Activated naive CD4-positive, alpha-beta T cell treated with anti-CD3 and anti-CD28 coated beads, Interleukin-2, amount 50 U/mL, for 72 hours (primary cell): ENCODE results near the gene JAK1. TPM values are rescaled to one million over a fixed set of nuclear protein-coding genes. Genes with fewer than 3 reads are reported as not detected.
"Not testable (repeated sequence)": the region's sequence is repeated elsewhere in the genome, so short reads cannot be mapped to it uniquely, and the experiment has no call there.

Source experiments
- ATAC-seq, 2 donors: fragments of 150-1000 bp; cut with Tn5 transposase; 2 replicates each; pipeline ENCODE4 v1.10.0; 2021; ENCODE audit warnings: mild to moderate bottlenecking in 2 of 2, moderate library complexity in 2 of 2
- DNase-seq, 2 donors: peaks; one replicate each; pipeline ENCODE4 v3.0.0; 2021 to 2022; ENCODE audit warnings: low spot score in 2 of 2
- H3K27ac Mint-ChIP-seq, 2 donors: one replicate each; pipeline ENCODE4 v1.8.0; 2022; ENCODE audit warnings: mild to moderate bottlenecking in 2 of 2, mixed read lengths in 2 of 2
- H3K36me3 Mint-ChIP-seq, 2 donors: one replicate each; pipeline ENCODE4 v1.8.0; 2022; ENCODE audit warnings: mixed read lengths in 2 of 2
- H3K9me3 Mint-ChIP-seq, 2 donors: one replicate each; pipeline ENCODE4 v1.8.0; 2022; ENCODE audit warnings: mixed read lengths in 2 of 2
- total RNA-seq, 2 donors: library from RNA; stranded (reverse); gene quantifications; one replicate each; pipeline ENCODE4 v1.2.3, GENCODE V29; 2022

Gene JAK1
- total RNA-seq, 2 donors from 2014 or later, result 95.3 to 133 TPM

- peaks cover 7 to 9% of the 10 kb centered on the region in 2 donors for H3K36me3 Mint-ChIP-seq
- ATAC-seq (no peak), DNase-seq (no peak)
- H3K27ac Mint-ChIP-seq, result peak overlapping the region; percentile 22 to 79
- H3K9me3 Mint-ChIP-seq, result no peaks in the 10 kb centered on the region
Observed at GRCh38 chr1:64836802-64837201, 129.5 kb downstream of the JAK1 start.

GRCh38 chr1:64834734-64835133 lies 131.6 kb downstream of the JAK1 start:
- peaks cover 5 to 7% of the 10 kb centered on the region in 2 donors for H3K36me3 Mint-ChIP-seq
- no peaks in the 10 kb centered on the region for H3K9me3 Mint-ChIP-seq
- ATAC-seq, result peak; percentile 40 to 46
- H3K27ac Mint-ChIP-seq, result no peak overlapping the region
- no peak for DNase-seq

DNA sequence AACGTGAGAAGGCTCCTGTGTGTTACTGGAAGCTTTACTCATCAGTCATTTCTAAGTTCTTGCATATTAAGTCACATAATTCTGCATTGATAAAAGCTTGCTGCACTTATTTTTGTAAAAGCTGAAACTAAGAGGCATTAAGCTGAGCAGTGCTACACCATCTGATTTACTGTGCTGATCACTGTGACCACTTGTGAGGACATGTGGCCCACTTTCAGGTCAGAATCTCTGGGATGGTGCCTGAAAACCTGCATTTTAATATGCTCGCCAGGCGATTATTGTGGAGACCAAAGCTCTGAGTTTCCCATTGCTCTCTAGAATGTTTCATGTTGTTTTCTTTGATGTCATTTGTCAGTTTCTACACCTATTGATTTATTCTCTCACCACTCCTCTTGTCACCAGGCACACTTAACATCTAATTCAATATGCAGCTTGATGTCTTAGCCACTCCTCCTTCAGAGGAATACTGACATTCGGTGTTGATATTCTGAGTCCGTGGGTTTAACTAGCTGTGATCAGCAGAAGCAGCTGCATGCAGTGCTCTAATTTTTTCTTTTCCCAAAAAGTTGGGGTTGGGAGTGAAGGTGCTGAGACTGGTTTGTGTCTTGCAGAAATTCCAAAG lies 136.2 kb downstream of the JAK1 start:
- no peak for DNase-seq
- Mint-ChIP-seq H3K27ac (peak overlapping the region; percentile 33 to 48), H3K36me3 (peaks cover 0 to 7% of the 10 kb centered on the region in 2 donors), H3K9me3 (no peaks in the 10 kb centered on the region)
- ATAC-seq, result no peak

- Mint-ChIP-seq H3K9me3 (no peaks in the 10 kb centered on the region), H3K27ac (peak overlapping the region; percentile 3 to 48), H3K36me3 (peaks cover 0 to 7% of the 10 kb centered on the region in 2 donors)
- ATAC-seq (no peak), DNase-seq (no peak)
Observed at GRCh38 chr1:64829411-64830029, 136.8 kb downstream of the JAK1 start.

GRCh38 chr1:64828829-64829228 lies 137.5 kb downstream of the JAK1 start:
- peak overlapping the region; percentile 48 for H3K27ac Mint-ChIP-seq
- H3K36me3 Mint-ChIP-seq, result peaks cover 0 to 7% of the 10 kb centered on the region in 2 donors
- no peaks in the 10 kb centered on the region for H3K9me3 Mint-ChIP-seq
- peak; percentile 31 to 42 for ATAC-seq
- no peak for DNase-seq

DNA sequence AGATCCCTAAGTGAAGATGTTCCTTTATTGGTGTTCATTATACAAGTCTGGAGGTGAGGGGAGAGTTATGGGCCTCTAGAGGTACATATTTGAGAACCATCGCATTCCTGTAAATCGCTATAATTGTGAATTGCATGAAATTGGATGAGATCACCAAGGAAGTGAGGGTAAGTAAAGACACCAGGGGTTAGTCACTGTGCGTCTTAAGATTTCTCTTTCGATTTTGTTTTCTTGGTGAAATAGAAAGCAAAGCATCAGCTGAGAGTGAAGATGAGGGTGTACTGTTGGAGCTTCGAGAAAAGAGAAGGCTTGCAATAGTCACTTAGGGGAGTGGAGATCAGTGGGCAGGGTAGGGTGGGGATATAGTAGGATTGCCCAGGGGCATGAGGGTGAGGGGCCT lies 139.4 kb downstream of the JAK1 start:
- ATAC-seq (peak; percentile 83 to 84), DNase-seq (no peak)
- no peaks in the 10 kb centered on the region for H3K9me3 Mint-ChIP-seq
- H3K36me3 Mint-ChIP-seq, result no peaks in the 10 kb centered on the region
- peak overlapping the region; percentile 88 for H3K27ac Mint-ChIP-seq

GRCh38 chr1:64823691-64824476 lies 142.5 kb downstream of the JAK1 start:
- peak in 1 of 2 donors; percentile 62 for DNase-seq
- no peaks in the 10 kb centered on the region for H3K9me3 Mint-ChIP-seq
- peak in 1 of 2 donors; percentile 37 for ATAC-seq
- H3K27ac Mint-ChIP-seq, result no peak overlapping the region
- H3K36me3 Mint-ChIP-seq, result no peaks in the 10 kb centered on the region

DNA sequence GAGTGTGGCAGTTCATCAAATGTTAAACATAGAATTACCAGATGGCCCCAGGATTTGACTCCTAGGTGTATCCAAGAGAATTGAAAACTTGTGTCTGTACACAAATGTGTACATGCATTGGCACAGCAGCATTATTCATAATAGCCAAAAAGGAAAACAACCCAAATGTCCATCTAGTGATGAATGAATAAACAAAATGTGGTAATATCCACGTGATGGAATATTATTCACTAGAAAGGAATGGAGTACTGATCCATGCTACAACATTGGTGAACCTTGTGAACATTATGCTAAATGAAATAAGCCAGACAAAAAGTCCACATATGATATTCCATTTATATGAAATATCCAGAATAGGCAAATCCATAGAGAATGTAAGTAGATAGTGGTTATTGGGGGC lies 143.7 kb downstream of the JAK1 start:
- Mint-ChIP-seq H3K36me3 (no peaks in the 10 kb centered on the region), H3K9me3 (no peaks in the 10 kb centered on the region), H3K27ac (no peak overlapping the region)
- DNase-seq, result no peak
- no peak for ATAC-seq

DNA sequence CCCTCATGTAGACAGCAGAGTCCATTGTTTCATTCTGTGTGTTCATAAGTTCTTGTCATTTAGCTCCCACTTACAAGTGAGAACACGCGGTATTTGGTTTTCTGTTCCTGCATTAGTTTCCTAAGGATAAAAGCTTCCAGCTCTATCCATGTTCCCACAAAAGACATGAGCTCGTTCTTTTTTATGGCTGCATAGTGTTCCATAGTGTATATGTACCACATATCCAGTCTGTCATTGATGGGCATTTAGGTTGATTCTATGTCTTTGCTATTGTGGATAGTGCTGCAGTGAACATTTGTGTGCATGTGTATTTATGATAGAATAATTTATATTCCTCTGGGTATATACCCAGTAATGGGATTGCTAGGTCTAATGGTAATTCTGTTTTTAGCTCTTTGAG lies 145.8 kb downstream of the JAK1 start:
- H3K9me3 Mint-ChIP-seq, ATAC-seq, H3K36me3 Mint-ChIP-seq, H3K27ac Mint-ChIP-seq, DNase-seq: not testable (repeated sequence)

DNA sequence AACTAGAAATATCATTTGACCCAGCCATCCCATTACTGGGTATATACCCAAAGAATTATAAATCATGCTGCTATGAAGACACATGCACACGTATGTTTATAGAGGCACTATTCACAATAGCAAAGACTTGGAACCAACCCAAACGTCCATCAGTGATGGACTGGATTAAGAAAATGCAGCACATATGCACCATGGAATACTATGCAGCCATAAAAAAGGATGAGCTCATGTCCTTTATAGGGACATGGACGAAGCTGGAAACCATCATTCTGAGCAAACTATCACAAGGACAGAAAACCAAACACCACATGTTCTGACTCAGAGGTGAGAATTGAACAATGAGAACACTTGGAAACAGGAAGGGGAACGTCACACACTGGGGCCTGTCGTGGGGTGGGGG lies 149.0 kb downstream of the JAK1 start:
- not testable (repeated sequence) for H3K36me3 Mint-ChIP-seq, H3K9me3 Mint-ChIP-seq, ATAC-seq, DNase-seq
- peak overlapping the region in 1 of 2 donors; percentile 56 for H3K27ac Mint-ChIP-seq

DNA sequence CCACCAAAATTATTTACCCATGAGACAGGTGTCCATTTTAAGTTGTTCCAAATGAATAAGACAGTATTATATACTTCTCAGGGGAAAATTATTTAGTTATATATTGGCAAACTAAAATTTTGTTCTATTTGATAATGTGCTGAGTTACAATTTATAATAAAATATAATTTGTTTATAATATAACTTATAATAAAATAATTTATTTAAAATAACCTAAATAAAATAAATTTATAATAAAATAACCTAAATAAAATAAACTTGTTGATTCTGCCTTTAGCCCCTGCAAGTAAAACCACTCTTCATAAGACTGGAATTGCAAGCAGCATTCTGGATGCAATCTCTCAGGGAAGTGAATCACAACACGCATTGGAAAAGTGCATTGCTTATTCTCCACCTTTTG lies 151.9 kb downstream of the JAK1 start:
- peaks cover 3% of the 10 kb centered on the region in 2 donors for H3K9me3 Mint-ChIP-seq
- no peak for DNase-seq
- no peak overlapping the region for H3K27ac Mint-ChIP-seq
- no peaks in the 10 kb centered on the region for H3K36me3 Mint-ChIP-seq
- no peak for ATAC-seq

- H3K27ac Mint-ChIP-seq, result no peak overlapping the region
- no peaks in the 10 kb centered on the region for H3K36me3 Mint-ChIP-seq
- H3K9me3 Mint-ChIP-seq, result no peaks in the 10 kb centered on the region
- ATAC-seq (no peak), DNase-seq (no peak)
Observed at GRCh38 chr1:64811131-64811530, 155.2 kb downstream of the JAK1 start.

- H3K36me3 Mint-ChIP-seq, result no peaks in the 10 kb centered on the region
- no peaks in the 10 kb centered on the region for H3K9me3 Mint-ChIP-seq
- no peak overlapping the region for H3K27ac Mint-ChIP-seq
- ATAC-seq (no peak), DNase-seq (no peak)
Observed at GRCh38 chr1:64810001-64810400, 156.3 kb downstream of the JAK1 start.

DNA sequence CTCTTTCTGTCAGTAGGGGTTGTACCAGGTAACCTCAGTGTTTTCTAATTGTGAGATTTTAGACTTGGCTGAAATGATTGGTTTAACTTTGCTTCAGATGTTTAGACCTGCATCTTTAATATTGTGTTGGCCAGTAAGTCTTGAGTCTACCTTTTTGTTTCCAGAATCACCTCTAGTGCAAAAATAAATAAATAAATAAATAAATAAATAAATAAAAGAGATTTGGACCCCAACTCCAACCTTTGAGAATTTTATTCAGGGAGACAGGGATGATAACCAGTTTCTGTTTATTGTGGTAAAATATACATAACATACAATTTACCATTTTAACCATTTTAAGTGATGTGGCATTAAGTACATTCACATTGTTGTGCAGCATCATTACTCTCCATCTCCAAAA lies 157.0 kb downstream of the JAK1 start:
- H3K36me3 Mint-ChIP-seq, result no peaks in the 10 kb centered on the region
- no peak for DNase-seq
- H3K9me3 Mint-ChIP-seq, result no peaks in the 10 kb centered on the region
- no peak overlapping the region for H3K27ac Mint-ChIP-seq
- no peak for ATAC-seq

- peaks cover 0 to 5% of the 10 kb centered on the region in 2 donors for H3K9me3 Mint-ChIP-seq
- ATAC-seq (no peak), DNase-seq (no peak)
- H3K27ac Mint-ChIP-seq, result no peak overlapping the region
- H3K36me3 Mint-ChIP-seq, result peaks cover 0 to 5% of the 10 kb centered on the region in 2 donors
Observed at GRCh38 chr1:64801851-64802523, 164.4 kb downstream of the JAK1 start.

DNA sequence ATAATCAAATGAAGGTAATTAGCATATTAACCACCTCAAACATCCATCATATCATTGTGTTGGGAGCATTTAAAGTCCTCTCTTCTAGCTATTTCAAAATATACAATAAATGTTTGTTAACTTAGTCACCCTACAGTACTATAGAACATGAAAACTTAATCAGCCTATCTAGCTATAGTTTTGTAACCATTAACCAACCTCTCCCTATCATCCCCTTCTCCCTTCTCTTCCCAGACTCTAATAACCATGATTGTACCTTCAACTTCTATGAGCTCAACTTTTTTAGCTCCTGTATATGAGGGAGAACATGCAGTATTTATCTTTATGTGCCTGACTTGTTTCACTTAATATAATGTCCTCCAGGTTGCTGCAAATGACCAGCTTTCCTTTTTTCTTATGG lies 167.5 kb downstream of the JAK1 start:
- ATAC-seq, result no peak
- no peak overlapping the region for H3K27ac Mint-ChIP-seq

More for the DNA sequence above, 167.5 kb downstream of the JAK1 start:
- no peak for DNase-seq
- Mint-ChIP-seq H3K9me3 (peaks cover 0 to 5% of the 10 kb centered on the region in 2 donors), H3K36me3 (peaks cover 0 to 5% of the 10 kb centered on the region in 2 donors)
